ENCODE results near the gene EXO1.

DNA sequence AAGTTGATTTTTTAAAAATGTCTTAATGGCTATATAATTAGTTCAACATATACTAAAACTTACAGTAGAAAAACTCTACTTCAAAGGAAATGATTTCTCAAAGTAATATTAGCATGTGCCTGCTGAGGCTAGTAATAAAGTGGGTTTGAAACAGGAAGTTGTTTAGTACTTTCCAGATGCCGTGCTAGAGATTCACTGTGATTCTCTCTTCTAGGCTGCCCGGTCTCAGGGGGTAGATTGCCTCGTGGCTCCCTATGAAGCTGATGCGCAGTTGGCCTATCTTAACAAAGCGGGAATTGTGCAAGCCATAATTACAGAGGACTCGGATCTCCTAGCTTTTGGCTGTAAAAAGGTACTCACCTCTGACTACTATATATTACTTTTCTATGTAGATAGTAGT lies 9.1 kb downstream of the EXO1 start:
- TF ChIP-seq, protein P1, sequence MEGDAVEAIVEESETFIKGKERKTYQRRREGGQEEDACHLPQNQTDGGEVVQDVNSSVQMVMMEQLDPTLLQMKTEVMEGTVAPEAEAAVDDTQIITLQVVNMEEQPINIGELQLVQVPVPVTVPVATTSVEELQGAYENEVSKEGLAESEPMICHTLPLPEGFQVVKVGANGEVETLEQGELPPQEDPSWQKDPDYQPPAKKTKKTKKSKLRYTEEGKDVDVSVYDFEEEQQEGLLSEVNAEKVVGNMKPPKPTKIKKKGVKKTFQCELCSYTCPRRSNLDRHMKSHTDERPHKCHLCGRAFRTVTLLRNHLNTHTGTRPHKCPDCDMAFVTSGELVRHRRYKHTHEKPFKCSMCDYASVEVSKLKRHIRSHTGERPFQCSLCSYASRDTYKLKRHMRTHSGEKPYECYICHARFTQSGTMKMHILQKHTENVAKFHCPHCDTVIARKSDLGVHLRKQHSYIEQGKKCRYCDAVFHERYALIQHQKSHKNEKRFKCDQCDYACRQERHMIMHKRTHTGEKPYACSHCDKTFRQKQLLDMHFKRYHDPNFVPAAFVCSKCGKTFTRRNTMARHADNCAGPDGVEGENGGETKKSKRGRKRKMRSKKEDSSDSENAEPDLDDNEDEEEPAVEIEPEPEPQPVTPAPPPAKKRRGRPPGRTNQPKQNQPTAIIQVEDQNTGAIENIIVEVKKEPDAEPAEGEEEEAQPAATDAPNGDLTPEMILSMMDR (IDR thresholded peaks at IDR 0.05): no peak
- TF ChIP-seq POLR2A (IDR thresholded peaks at IDR 0.05): no peak

Data from right lobe of liver (tissue), 4 donors.